SK-N-SH (cell line): ENCODE results near the gene MIS18A. TPM values are rescaled to one million over a fixed set of nuclear protein-coding genes. Genes with fewer than 3 reads are reported as not detected.

Experiments
- CTCF ChIA-PET: fragments of 300-600, 350-600 bp; formaldehyde crosslinking; extraction: SDS; loops from one replicate; lab custom pipeline; 2021; lab: Yijun Ruan, JAX
- POLR2A ChIA-PET: fragments of 350-600 bp; sonication (Branson Sonifier 250); formaldehyde crosslinking; extraction: SDS; loops from one replicate; lab custom pipeline; 2020; ENCODE audit warnings: antibody characterized with exemption, inconsistent platforms; lab: Yijun Ruan, JAX
- DNase-seq: peaks from one replicate; pipeline ENCODE4 v3.0.0; 2012
- H2AFZ ChIP-seq: fragments of 200-600 bp; sonication (generic); 2 replicates; pipeline ENCODE4 v1.8.1; 2016; ENCODE audit warnings: antibody characterized with exemption, mild to moderate bottlenecking, low read depth
- H3F3A ChIP-seq: fragments of 200-600 bp; sonication (generic); replicated peaks from 2 replicates; pipeline ENCODE3; 2016; ENCODE audit warnings: antibody characterized with exemption, mild to moderate bottlenecking; ENCODE audit not compliant: insufficient read depth
- H3K27ac ChIP-seq, 2 experiments: fragments of 200-500 bp in 1 of 2; fragments of 200-600 bp in 1 of 2; sonication (Bioruptor generic) in 1 of 2; sonication (generic), shearing (Covaris generic) in 1 of 2; 2 replicates each; pipeline versions ENCODE4 v1.5.1 to v1.6.1; 2014 to 2016; ENCODE audit warnings: low read depth in 2 of 2, inconsistent platforms in 1 of 2, low read length in 1 of 2, mild to moderate bottlenecking in 1 of 2, mixed read lengths in 1 of 2
- H3K27me3 ChIP-seq: fragments of 200-600 bp; sonication (generic), shearing (Covaris generic); 2 replicates; pipeline ENCODE4 v1.6.1; 2016; ENCODE audit warnings: mixed run types; ENCODE audit not compliant: insufficient read depth
- H3K36me3 ChIP-seq, 2 experiments: fragments of 200-500 bp in 1 of 2; fragments of 200-600 bp in 1 of 2; sonication (Bioruptor generic) in 1 of 2; sonication (generic) in 1 of 2; replicated peaks in 1 of 2; 2 replicates each; pipeline versions ENCODE3 to v1.5.1; 2014 to 2016; ENCODE audit warnings: low read length in 1 of 2, mild to moderate bottlenecking in 1 of 2; ENCODE audit not compliant: insufficient read depth in 2 of 2, control insufficient read depth in 1 of 2
- H3K4me1 ChIP-seq, 2 experiments: fragments of 200-500 bp in 1 of 2; fragments of 200-600 bp in 1 of 2; sonication (Bioruptor generic) in 1 of 2; sonication (generic), shearing (Covaris generic) in 1 of 2; 2 replicates each; pipeline versions ENCODE4 v1.5.1 to v1.6.1; 2014 to 2016; ENCODE audit warnings: low read depth in 1 of 2, low read length in 1 of 2, mixed run types in 1 of 2; ENCODE audit not compliant: insufficient read depth in 2 of 2, control insufficient read depth in 1 of 2
- H3K4me2 ChIP-seq: fragments of 200-600 bp; sonication (generic), shearing (Covaris generic); 2 replicates; pipeline ENCODE4 v1.6.1; 2017; ENCODE audit warnings: mixed run types
- H3K4me3 ChIP-seq, 2 experiments: fragments of 200-500 bp in 1 of 2; fragments of 200-600 bp in 1 of 2; sonication (Bioruptor generic) in 1 of 2; sonication (generic), shearing (Covaris generic) in 1 of 2; 2 replicates each; pipeline versions ENCODE4 v1.5.1 to v1.8.1; 2014 to 2016; ENCODE audit warnings: low read depth in 2 of 2, inconsistent platforms in 1 of 2, low read length in 1 of 2, mild to moderate bottlenecking in 1 of 2, mixed read lengths in 1 of 2, moderate library complexity in 1 of 2
- H3K79me2 ChIP-seq: fragments of 200-600 bp; sonication (generic); 2 replicates; pipeline ENCODE4 v1.8.1; 2017; ENCODE audit warnings: mild to moderate bottlenecking; ENCODE audit not compliant: insufficient read depth
- H3K9ac ChIP-seq: fragments of 200-600 bp; sonication (generic); 2 replicates; pipeline ENCODE4 v1.6.1; 2017; ENCODE audit warnings: mixed run types
- H3K9me2 ChIP-seq: fragments of 200-600 bp; sonication (generic); 2 replicates; pipeline ENCODE4 v1.6.1; 2017; ENCODE audit warnings: mixed run types
- H3K9me3 ChIP-seq: fragments of 200-600 bp; sonication (generic); 2 replicates; pipeline ENCODE4 v1.6.1; 2017; ENCODE audit warnings: mixed run types, mild to moderate bottlenecking, moderate library complexity
- H4K20me1 ChIP-seq: fragments of 200-600 bp; sonication (generic); 2 replicates; pipeline ENCODE4 v1.6.1; 2017; ENCODE audit warnings: mild to moderate bottlenecking, mixed run types; ENCODE audit not compliant: insufficient read depth
- EP300 ChIP-seq, 2 experiments: IDR thresholded peaks; 2 replicates each; pipeline versions ENCODE4 v1.4.0 to v1.6.1; 2012; ENCODE audit warnings: borderline replicate concordance in 1 of 2, low read depth in 1 of 2, low read length in 1 of 2
- FOXJ3 ChIP-seq: sonication (generic); formaldehyde crosslinking; IDR thresholded peaks from 2 replicates; pipeline ENCODE4 v1.5.1; 2020; ENCODE audit warnings: mild to moderate bottlenecking, missing genetic modification reagents
- FOXM1 ChIP-seq: IDR thresholded peaks from 2 replicates; pipeline ENCODE4 v1.4.0; 2012; ENCODE audit warnings: low read depth, mild to moderate bottlenecking
- GATA2 ChIP-seq: sonication (generic); formaldehyde crosslinking; IDR thresholded peaks from 2 replicates; pipeline ENCODE4 v1.5.0; 2020; ENCODE audit warnings: mild to moderate bottlenecking, missing genetic modification reagents
- IRF3 ChIP-seq: fragments of 150-350 bp; IDR thresholded peaks from 2 replicates; pipeline ENCODE4 v1.6.1; 2016; ENCODE audit warnings: mild to moderate bottlenecking, low read depth, low read length
- MAX ChIP-seq: IDR thresholded peaks from 2 replicates; pipeline ENCODE4 v1.4.0; 2012; ENCODE audit warnings: low read depth
- NFIC ChIP-seq: IDR thresholded peaks from 2 replicates; pipeline ENCODE4 v1.4.0; 2012; ENCODE audit warnings: borderline replicate concordance
- NRF1 ChIP-seq: IDR thresholded peaks from 2 replicates; pipeline ENCODE4 v1.6.1; 2012; ENCODE audit warnings: low read depth, mild to moderate bottlenecking, low read length
- POLR2AphosphoS5 ChIP-seq: IDR thresholded peaks from 2 replicates; pipeline ENCODE4 v1.6.1; 2012; ENCODE audit warnings: low read depth, low read length
- RFX5 ChIP-seq: IDR thresholded peaks from 2 replicates; pipeline ENCODE4 v1.6.1; 2012; ENCODE audit warnings: mild to moderate bottlenecking, improper control_type of control experiment, low read length
- RXRA ChIP-seq: IDR thresholded peaks from 2 replicates; pipeline ENCODE4 v1.4.0; 2012; ENCODE audit warnings: low read depth, mild to moderate bottlenecking, borderline replicate concordance
- YY1 ChIP-seq: IDR thresholded peaks from 2 replicates; pipeline ENCODE4 v1.4.0; 2012; ENCODE audit warnings: low read depth, mild to moderate bottlenecking
- WGBS: methylation state at CpG from one replicate; pipeline ENCODE4 v1.1.6; 2017; ENCODE audit warnings: low lambda C conversion rate; 5-methylcytosine and 5-hydroxymethylcytosine counted together
- polyA plus RNA-seq, 3 experiments: library from polyadenylated mRNA; depleted of rRNA; stranded (reverse); fragments of >200 nt; gene quantifications; 2 replicates each; pipeline ENCODE4 v1.2.3, GENCODE V29; 2012
- TF ChIP-seq, protein P1 (sequence below): IDR thresholded peaks from 2 replicates; pipeline ENCODE4; 2012
- TF ChIP-seq, protein P2 (sequence below): IDR thresholded peaks from 2 replicates; pipeline ENCODE4 v1.4.0; 2012; ENCODE audit warnings: low read depth, borderline replicate concordance
- TF ChIP-seq, protein P3 (sequence below): fragments of 150-350 bp; IDR thresholded peaks from 2 replicates; pipeline ENCODE4 v1.6.1; 2017; ENCODE audit warnings: antibody characterized with exemption, low read length, low read depth, borderline replicate concordance

MIS18A gene
- polyA plus RNA-seq, 1 of the 3 experiments (the other 2 are of a cell fraction), result 14.2 TPM

DNA sequence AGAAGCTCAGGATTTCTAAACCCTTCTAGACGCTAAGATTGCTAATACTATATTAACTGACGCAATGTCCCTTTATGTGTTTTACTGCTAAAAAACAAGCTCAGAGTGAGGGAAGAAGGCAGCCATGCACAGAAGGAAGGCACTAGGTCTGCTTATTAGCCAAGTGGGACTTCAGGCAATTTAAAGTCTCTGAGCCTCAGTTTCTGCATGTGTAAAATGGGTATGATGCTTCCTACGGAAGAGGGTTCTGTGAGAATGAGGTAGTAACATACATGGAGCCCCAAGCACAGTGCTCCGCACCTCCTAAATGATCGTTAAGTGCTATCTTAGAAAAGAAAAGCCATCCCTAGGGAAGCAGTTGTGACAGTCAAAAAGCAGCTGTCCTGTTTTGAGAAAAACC, 16.9 kb downstream of the MIS18A start:
- CTCF ChIA-PET, result interaction anchor here (0.9 to 4.0 kb wide), 8 partner anchors 9 to 476 kb away, joined by 3 to 16 read pairs (median 4); partner anchors contain the start of genes HUNK and MIS18A
- Histone ChIP-seq H2AFZ (no peak overlapping the region), H3K4me2 (no peak overlapping the region), H4K20me1 (no peaks in the 10 kb centered on the region)
- WGBS, result 88% methylated on average over 5 of the region's 5 CpGs
- TF ChIP-seq FOXJ3 (CRISPR knock-in tag), result no peak
- no peak for TF ChIP-seq POLR2AphosphoS5
- TF ChIP-seq YY1, result no peak
- no peak for TF ChIP-seq IRF3
- TF ChIP-seq NRF1, result no peak
- TF ChIP-seq, protein P1, sequence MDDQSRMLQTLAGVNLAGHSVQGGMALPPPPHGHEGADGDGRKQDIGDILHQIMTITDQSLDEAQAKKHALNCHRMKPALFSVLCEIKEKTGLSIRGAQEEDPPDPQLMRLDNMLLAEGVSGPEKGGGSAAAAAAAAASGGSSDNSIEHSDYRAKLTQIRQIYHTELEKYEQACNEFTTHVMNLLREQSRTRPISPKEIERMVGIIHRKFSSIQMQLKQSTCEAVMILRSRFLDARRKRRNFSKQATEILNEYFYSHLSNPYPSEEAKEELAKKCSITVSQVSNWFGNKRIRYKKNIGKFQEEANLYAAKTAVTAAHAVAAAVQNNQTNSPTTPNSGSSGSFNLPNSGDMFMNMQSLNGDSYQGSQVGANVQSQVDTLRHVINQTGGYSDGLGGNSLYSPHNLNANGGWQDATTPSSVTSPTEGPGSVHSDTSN, result no peak
- TF ChIP-seq NFIC, result no peak
- TF ChIP-seq RFX5, result no peak
- no peak for TF ChIP-seq FOXM1
- no peak for TF ChIP-seq EP300 (IDR thresholded peaks at IDR 0.05; ENCODE audit: borderline replicate concordance in 1 of 2, low read depth in 1 of 2, low read length in 1 of 2)
- TF ChIP-seq, protein P2, sequence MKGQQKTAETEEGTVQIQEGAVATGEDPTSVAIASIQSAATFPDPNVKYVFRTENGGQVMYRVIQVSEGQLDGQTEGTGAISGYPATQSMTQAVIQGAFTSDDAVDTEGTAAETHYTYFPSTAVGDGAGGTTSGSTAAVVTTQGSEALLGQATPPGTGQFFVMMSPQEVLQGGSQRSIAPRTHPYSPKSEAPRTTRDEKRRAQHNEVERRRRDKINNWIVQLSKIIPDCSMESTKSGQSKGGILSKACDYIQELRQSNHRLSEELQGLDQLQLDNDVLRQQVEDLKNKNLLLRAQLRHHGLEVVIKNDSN, result no peak
- no peak for TF ChIP-seq GATA2 (CRISPR knock-in tag)
- no peak for TF ChIP-seq MAX
- no peak for TF ChIP-seq RXRA
- TF ChIP-seq, protein P3, sequence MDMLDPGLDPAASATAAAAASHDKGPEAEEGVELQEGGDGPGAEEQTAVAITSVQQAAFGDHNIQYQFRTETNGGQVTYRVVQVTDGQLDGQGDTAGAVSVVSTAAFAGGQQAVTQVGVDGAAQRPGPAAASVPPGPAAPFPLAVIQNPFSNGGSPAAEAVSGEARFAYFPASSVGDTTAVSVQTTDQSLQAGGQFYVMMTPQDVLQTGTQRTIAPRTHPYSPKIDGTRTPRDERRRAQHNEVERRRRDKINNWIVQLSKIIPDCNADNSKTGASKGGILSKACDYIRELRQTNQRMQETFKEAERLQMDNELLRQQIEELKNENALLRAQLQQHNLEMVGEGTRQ, result no peak
- TF ChIP-seq, all 33 proteins: peak for 0
- H3K4me1 ChIP-seq, result peaks cover 6 to 14% of the 10 kb centered on the region in 2 experiments; a peak in 3 of 4 replicates
- H3K9ac ChIP-seq, result no peak overlapping the region
- no peaks in the 10 kb centered on the region for H3K79me2 ChIP-seq
- no peak overlapping the region for H3K4me3 ChIP-seq
- H3K36me3 ChIP-seq, result peaks cover 1 to 3% of the 10 kb centered on the region in 2 experiments
- no peaks in the 10 kb centered on the region for H3K9me3 ChIP-seq
- no peaks in the 10 kb centered on the region for H3K9me2 ChIP-seq
- no peaks in the 10 kb centered on the region for H3K27me3 ChIP-seq
- no peak overlapping the region for H3K27ac ChIP-seq
- no peak for DNase-seq
- POLR2A ChIA-PET, result no interaction called here
- peaks cover 16% of the 10 kb centered on the region for H3F3A ChIP-seq
